ENCODE results near the gene ARHGEF26. TPM values are rescaled to one million over a fixed set of nuclear protein-coding genes. Genes with fewer than 3 reads are reported as not detected.

Gene ARHGEF26
- total RNA-seq, 4 donors from 2014 or later, result 18.5 to 45.2 (median 26.3) TPM

GRCh38 chr3:154143873-154144272 is 22.7 kb downstream of the ARHGEF26 start:
- no peak for TF ChIP-seq CTCF (IDR thresholded peaks at IDR 0.05; ENCODE audit: low read depth)

- TF ChIP-seq CTCF (IDR thresholded peaks at IDR 0.05; ENCODE audit: low read depth), result no peak
Measured at GRCh38 chr3:154144825-154145465, 23.8 kb downstream of the ARHGEF26 start.

GRCh38 chr3:154148541-154148940 is 27.4 kb downstream of the ARHGEF26 start:
- no peak for TF ChIP-seq CTCF (IDR thresholded peaks at IDR 0.05; ENCODE audit: low read depth)

- no peak for TF ChIP-seq CTCF (IDR thresholded peaks at IDR 0.05; ENCODE audit: low read depth)
Measured at GRCh38 chr3:154149286-154149685, 28.1 kb downstream of the ARHGEF26 start.

- TF ChIP-seq CTCF (IDR thresholded peaks at IDR 0.05; ENCODE audit: low read depth), result no peak
Measured at GRCh38 chr3:154151969-154152368, 30.8 kb downstream of the ARHGEF26 start.

GRCh38 chr3:154152741-154153140 is 31.6 kb downstream of the ARHGEF26 start:
- TF ChIP-seq CTCF (IDR thresholded peaks at IDR 0.05; ENCODE audit: low read depth), result no peak

- no peak for TF ChIP-seq CTCF (IDR thresholded peaks at IDR 0.05; ENCODE audit: low read depth)
Measured at GRCh38 chr3:154156530-154156929, 35.3 kb downstream of the ARHGEF26 start.

All from subcutaneous adipose tissue (tissue), 4 donors.